Peyer's patch (tissue), 4 donors: ENCODE results near the gene FGA. TPM values are rescaled to one million over a fixed set of nuclear protein-coding genes. Genes with fewer than 3 reads are reported as not detected.

Experiments used
- DNase-seq, 3 donors: peaks; one replicate each; pipeline ENCODE4 v3.0.0-alpha.2; 2017 to 2019
- H3K27ac ChIP-seq, 4 donors: fragments of 200-600 bp; sonication (generic); one replicate each; pipeline ENCODE4 v1.5.1; 2016 to 2019
- H3K27me3 ChIP-seq, 2 donors: fragments of 200-600 bp; sonication (generic); one replicate each; pipeline ENCODE4 v1.5.1; 2019
- H3K36me3 ChIP-seq, 3 donors: fragments of 200-600 bp; sonication (generic); one replicate each; pipeline ENCODE4 v1.5.1; 2016 to 2019
- H3K4me1 ChIP-seq, 4 donors: fragments of 200-600 bp; sonication (generic); one replicate each; pipeline ENCODE4 v1.5.1; 2016 to 2019
- H3K4me3 ChIP-seq, 4 donors: fragments of 200-600 bp; sonication (generic); 1 replicate in 3 of 4; 2 replicates in 1 of 4; pipeline ENCODE4 v1.5.1; 2016 to 2019; ENCODE audit warnings: mild to moderate bottlenecking in 1 of 4
- H3K9me3 ChIP-seq, 4 donors: fragments of 200-600 bp; sonication (generic); one replicate each; pipeline ENCODE4 v1.5.1; 2016 to 2019; ENCODE audit warnings: mild to moderate bottlenecking in 1 of 4
- POLR2A ChIP-seq, 2 donors: fragments of 450-650 bp; IDR thresholded peaks; one replicate each; pipeline ENCODE4 v1.5.1; 2017; ENCODE audit warnings: antibody characterized with exemption in 2 of 2, mild to moderate bottlenecking in 2 of 2, moderate library complexity in 2 of 2
- total RNA-seq, 4 donors: library from RNA; depleted of rRNA; stranded (reverse); fragments of >200 nt; gene quantifications; one replicate each; pipeline ENCODE4 v1.1.0, GENCODE V29; 2016
- TF ChIP-seq, protein P1 (sequence below), 6 experiments: fragments of 450-650 bp in 4 of 6; fragments of 200-600 bp in 2 of 6; sonication (generic) in 1 of 6; IDR thresholded peaks; one replicate each; pipeline ENCODE4 v1.5.1; 2017 to 2019; ENCODE audit warnings: antibody characterized with exemption in 6 of 6, mild to moderate bottlenecking in 3 of 6, moderate library complexity in 1 of 6

The FGA gene
- total RNA-seq, 4 donors from 2014 or later, result not detected

DNA sequence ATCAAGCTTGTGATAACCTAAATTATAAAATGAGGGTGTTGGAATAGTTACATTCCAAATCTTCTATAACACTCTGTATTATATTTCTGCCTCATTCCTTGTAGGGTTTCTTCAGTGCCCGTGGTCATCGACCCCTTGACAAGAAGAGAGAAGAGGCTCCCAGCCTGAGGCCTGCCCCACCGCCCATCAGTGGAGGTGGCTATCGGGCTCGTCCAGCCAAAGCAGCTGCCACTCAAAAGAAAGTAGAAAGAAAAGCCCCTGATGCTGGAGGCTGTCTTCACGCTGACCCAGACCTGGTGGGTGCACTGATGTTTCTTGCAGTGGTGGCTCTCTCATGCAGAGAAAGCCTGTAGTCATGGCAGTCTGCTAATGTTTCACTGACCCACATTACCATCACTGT is 24.8 kb downstream of the FGA start:
- H3K4me1 ChIP-seq, result no peaks in the 10 kb centered on the region
- H3K9me3 ChIP-seq, result no peaks in the 10 kb centered on the region
- H3K4me3 ChIP-seq, result no peak overlapping the region
- H3K36me3 ChIP-seq, result no peaks in the 10 kb centered on the region
- no peak for DNase-seq
- TF ChIP-seq, protein P1, sequence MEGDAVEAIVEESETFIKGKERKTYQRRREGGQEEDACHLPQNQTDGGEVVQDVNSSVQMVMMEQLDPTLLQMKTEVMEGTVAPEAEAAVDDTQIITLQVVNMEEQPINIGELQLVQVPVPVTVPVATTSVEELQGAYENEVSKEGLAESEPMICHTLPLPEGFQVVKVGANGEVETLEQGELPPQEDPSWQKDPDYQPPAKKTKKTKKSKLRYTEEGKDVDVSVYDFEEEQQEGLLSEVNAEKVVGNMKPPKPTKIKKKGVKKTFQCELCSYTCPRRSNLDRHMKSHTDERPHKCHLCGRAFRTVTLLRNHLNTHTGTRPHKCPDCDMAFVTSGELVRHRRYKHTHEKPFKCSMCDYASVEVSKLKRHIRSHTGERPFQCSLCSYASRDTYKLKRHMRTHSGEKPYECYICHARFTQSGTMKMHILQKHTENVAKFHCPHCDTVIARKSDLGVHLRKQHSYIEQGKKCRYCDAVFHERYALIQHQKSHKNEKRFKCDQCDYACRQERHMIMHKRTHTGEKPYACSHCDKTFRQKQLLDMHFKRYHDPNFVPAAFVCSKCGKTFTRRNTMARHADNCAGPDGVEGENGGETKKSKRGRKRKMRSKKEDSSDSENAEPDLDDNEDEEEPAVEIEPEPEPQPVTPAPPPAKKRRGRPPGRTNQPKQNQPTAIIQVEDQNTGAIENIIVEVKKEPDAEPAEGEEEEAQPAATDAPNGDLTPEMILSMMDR (IDR thresholded peaks at IDR 0.05), result no peak
- TF ChIP-seq POLR2A (IDR thresholded peaks at IDR 0.05), result no peak
- no peak overlapping the region for H3K27ac ChIP-seq
- H3K27me3 ChIP-seq, result no peaks in the 10 kb centered on the region

DNA sequence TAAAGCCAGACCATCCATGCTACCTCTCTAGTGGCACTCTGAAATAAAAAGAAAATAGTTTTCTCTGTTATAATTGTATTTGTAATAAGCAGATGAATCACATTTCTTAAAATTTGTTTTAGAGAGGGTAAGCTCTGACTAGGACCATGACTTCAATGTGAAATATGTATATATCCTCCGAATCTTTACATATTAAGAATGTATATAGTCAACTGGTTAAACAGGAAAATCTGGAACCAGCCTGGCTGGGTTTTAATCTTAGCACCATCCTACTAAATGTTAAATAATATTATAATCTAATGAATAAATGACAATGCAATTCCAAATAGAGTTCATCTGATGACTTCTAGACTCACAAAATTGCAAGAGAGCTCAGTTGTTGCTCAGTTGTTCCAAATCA is 26.2 kb downstream of the FGA start:
- TF ChIP-seq, protein P1 (IDR thresholded peaks at IDR 0.05), result no peak
- no peak for TF ChIP-seq POLR2A (IDR thresholded peaks at IDR 0.05)
- H3K27ac ChIP-seq, result no peak overlapping the region
- DNase-seq, result no peak
- H3K9me3 ChIP-seq, result no peaks in the 10 kb centered on the region
- no peaks in the 10 kb centered on the region for H3K27me3 ChIP-seq
- H3K36me3 ChIP-seq, result no peaks in the 10 kb centered on the region
- no peak overlapping the region for H3K4me3 ChIP-seq
- no peaks in the 10 kb centered on the region for H3K4me1 ChIP-seq

DNA sequence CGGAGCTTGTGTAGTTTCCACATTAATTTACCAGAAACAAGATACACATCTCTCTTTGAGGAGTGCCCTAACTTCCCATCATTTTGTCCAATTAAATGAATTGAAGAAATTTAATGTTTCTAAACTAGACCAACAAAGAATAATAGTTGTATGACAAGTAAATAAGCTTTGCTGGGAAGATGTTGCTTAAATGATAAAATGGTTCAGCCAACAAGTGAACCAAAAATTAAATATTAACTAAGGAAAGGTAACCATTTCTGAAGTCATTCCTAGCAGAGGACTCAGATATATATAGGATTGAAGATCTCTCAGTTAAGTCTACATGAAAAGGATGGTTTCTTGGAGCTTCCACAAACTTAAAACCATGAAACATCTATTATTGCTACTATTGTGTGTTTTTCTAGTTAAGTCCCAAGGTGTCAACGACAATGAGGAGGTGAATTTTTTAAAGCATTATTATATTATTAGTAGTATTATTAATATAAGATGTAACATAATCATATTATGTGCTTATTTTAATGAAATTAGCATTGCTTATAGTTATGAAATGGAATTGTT is 27.8 kb downstream of the FGA start, which contains the start of gene FGB:
TSS of gene FGB (plus strand) at position 315 of the 558 bp plus-strand sequence. CDS start at position 323, 8 bp downstream.
- Histone ChIP-seq H3K4me1 (no peaks in the 10 kb centered on the region), H3K9me3 (no peaks in the 10 kb centered on the region), H3K27me3 (no peaks in the 10 kb centered on the region), H3K36me3 (no peaks in the 10 kb centered on the region), H3K27ac (no peak within 1 kb of the TSS), H3K4me3 (no peak within 1 kb of the TSS)
- TF ChIP-seq POLR2A (IDR thresholded peaks at IDR 0.05), result no peak
- TF ChIP-seq, protein P1 (IDR thresholded peaks at IDR 0.05), result no peak
- DNase-seq, result no peak

DNA sequence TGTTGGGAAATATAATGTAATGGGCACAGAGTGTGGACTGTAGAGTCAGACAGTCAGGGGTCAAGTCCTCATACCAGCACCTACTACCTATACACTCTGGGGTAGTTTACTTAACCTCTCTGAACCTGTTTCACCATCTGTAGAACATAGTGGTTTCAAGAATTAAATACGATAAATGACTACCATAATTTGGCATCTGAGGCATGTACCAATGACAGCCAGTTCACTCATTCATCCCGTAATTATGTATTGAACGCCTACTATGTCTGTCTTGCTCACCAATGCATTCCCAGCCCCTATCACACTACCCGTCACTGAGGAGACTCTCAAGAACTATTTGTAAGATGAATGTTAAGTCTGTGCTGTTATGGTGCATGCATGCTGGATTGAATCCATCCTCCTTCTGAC is 29.7 kb downstream of the FGA start:
- DNase-seq, result no peak
- TF ChIP-seq, protein P1 (IDR thresholded peaks at IDR 0.05), result no peak
- TF ChIP-seq POLR2A (IDR thresholded peaks at IDR 0.05), result no peak
- H3K4me1 ChIP-seq, result no peaks in the 10 kb centered on the region
- H3K9me3 ChIP-seq, result no peaks in the 10 kb centered on the region
- H3K4me3 ChIP-seq, result no peak overlapping the region
- no peaks in the 10 kb centered on the region for H3K27me3 ChIP-seq
- no peaks in the 10 kb centered on the region for H3K36me3 ChIP-seq
- H3K27ac ChIP-seq, result no peak overlapping the region

DNA sequence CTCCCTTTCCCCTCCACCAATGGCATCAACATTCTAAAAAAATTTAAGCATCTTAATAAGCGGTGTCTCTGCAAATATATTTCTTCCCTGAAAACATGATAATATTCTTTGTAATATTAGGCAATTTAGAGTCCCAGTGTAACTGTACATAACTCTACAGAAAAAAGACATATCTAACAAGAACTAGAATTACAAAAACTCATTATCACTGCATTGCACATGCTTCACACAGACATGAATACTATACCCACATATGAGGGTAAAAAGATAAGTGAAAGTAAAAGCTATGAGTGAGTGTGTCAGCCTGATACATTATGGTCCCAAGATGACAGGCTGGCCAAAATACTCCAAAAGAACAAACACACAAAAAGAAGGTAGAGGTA is 30.1 kb downstream of the FGA start:
- Histone ChIP-seq H3K36me3 (no peaks in the 10 kb centered on the region), H3K27me3 (no peaks in the 10 kb centered on the region), H3K27ac (no peak overlapping the region), H3K9me3 (no peaks in the 10 kb centered on the region), H3K4me1 (no peaks in the 10 kb centered on the region), H3K4me3 (no peak overlapping the region)
- no peak for TF ChIP-seq POLR2A (IDR thresholded peaks at IDR 0.05)
- TF ChIP-seq, protein P1 (IDR thresholded peaks at IDR 0.05), result no peak
- DNase-seq, result no peak
